HepG2 (cell line): Measurements from ENCODE around the gene ANKRD66. TPM values are rescaled to one million over a fixed set of nuclear protein-coding genes. Genes with fewer than 3 reads are reported as not detected.

ENCODE experiments used
- ATAC-seq: fragments of 200-7000 bp; cut with Tn5 transposase; 3 replicates; pipeline ENCODE4 v1.9.1; 2020; ENCODE audit warnings: mild to moderate bottlenecking, moderate library complexity
- BruUV-seq: library from RNA; stranded (reverse); fragments of 400-500 nt; replicated peaks from 2 replicates; lab custom pipeline; 2021; lab: Mats Ljungman, UMichigan
- CTCF ChIA-PET: fragments of 300-600 bp; formaldehyde crosslinking; extraction: SDS; loops from one replicate; lab custom pipeline; 2021; ENCODE audit warnings: low total read pairs, inconsistent platforms, low intra/inter-chr PET ratio; lab: Yijun Ruan, JAX
- POLR2A ChIA-PET: fragments of 350-600 bp; sonication (Branson Sonifier 250); formaldehyde crosslinking; loops from one replicate; lab custom pipeline; 2020; ENCODE audit warnings: antibody characterized with exemption, inconsistent platforms; lab: Yijun Ruan, JAX
- DNase-seq: peaks from one replicate; pipeline ENCODE4 v3.0.0-alpha.2; 2015; ENCODE audit warnings: low spot score
- FAIRE-seq: peaks from 3 replicates; lab custom pipeline; 2011; peaks lifted over from hg19 to GRCh38; lab: Jason Lieb, UNC
- H2AFZ ChIP-seq: one replicate; pipeline ENCODE4 v1.6.1; 2011; ENCODE audit warnings: low read length, inconsistent platforms
- H3K27ac ChIP-seq: fragments of 300-600 bp; 3 replicates; pipeline ENCODE4 v1.8.0; 2011; ENCODE audit warnings: mixed run types, mild to moderate bottlenecking, mixed read lengths, low read length, inconsistent platforms; ENCODE audit not compliant: insufficient read depth; ENCODE audit errors: extremely low read length
- H3K27me3 ChIP-seq, 2 experiments: fragments of 200-600 bp in 1 of 2; 2 replicates in 1 of 2; 3 replicates in 1 of 2; pipeline versions ENCODE4 v1.6.0 to v1.8.0; 2011; ENCODE audit warnings: low read length in 2 of 2, mild to moderate bottlenecking in 2 of 2, moderate library complexity in 2 of 2, inconsistent platforms in 1 of 2; ENCODE audit not compliant: insufficient read depth in 2 of 2, control insufficient read depth in 1 of 2
- H3K36me3 ChIP-seq, 2 experiments: fragments of 200-600 bp in 1 of 2; replicated peaks in 1 of 2; 2 replicates in 1 of 2; 3 replicates in 1 of 2; pipeline versions ENCODE4 v1.5.1 to v1.8.0; 2011; ENCODE audit warnings: low read length in 2 of 2, inconsistent platforms in 1 of 2; ENCODE audit not compliant: insufficient read depth in 2 of 2, control insufficient read depth in 1 of 2
- H3K4me1 ChIP-seq: 2 replicates; pipeline ENCODE4 v1.5.1; 2012; ENCODE audit warnings: low read length, inconsistent platforms; ENCODE audit not compliant: insufficient read depth
- H3K4me2 ChIP-seq: 2 replicates; pipeline ENCODE4 v1.6.0; 2011; ENCODE audit warnings: low read depth, low read length, inconsistent platforms
- H3K4me3 ChIP-seq, 3 experiments: fragments of 200-600 bp in 1 of 3; sonication (generic), shearing (Covaris generic) in 1 of 3; replicated peaks in 1 of 3; 2 replicates each; pipeline ENCODE4 v1.5.1; 2011 to 2016; ENCODE audit warnings: low read length in 3 of 3, inconsistent platforms in 2 of 3, low read depth in 2 of 3, mild to moderate bottlenecking in 2 of 3, control low read depth in 1 of 3, mixed read lengths in 1 of 3; ENCODE audit not compliant: insufficient read depth in 1 of 3
- H3K79me2 ChIP-seq: one replicate; pipeline ENCODE4 v1.6.1; 2011; ENCODE audit warnings: low read length, inconsistent platforms; ENCODE audit not compliant: insufficient read depth
- H3K9ac ChIP-seq: 2 replicates; pipeline ENCODE4 v1.6.0; 2011; ENCODE audit warnings: mild to moderate bottlenecking, low read depth, low read length, inconsistent platforms; ENCODE audit not compliant: insufficient read depth
- H3K9me3 ChIP-seq: 2 replicates; pipeline ENCODE4 v1.5.1; 2012; ENCODE audit warnings: mild to moderate bottlenecking, low read length
- H4K20me1 ChIP-seq: 2 replicates; pipeline ENCODE4 v1.6.0; 2011; ENCODE audit warnings: inconsistent platforms, mild to moderate bottlenecking, low read length, moderate library complexity; ENCODE audit not compliant: insufficient read depth
- ARID3A ChIP-seq: IDR thresholded peaks from 2 replicates; pipeline ENCODE4 v1.6.1; 2012; ENCODE audit warnings: low read depth, low read length, improper control_type of control experiment
- ATF1 ChIP-seq: IDR thresholded peaks from 2 replicates; pipeline ENCODE4 v1.6.1; 2016; ENCODE audit warnings: mild to moderate bottlenecking, control low read depth
- CEBPG ChIP-seq: IDR thresholded peaks from 2 replicates; pipeline ENCODE4 v1.6.1; 2016
- CTCF ChIP-seq: sonication (generic); formaldehyde crosslinking; IDR thresholded peaks from 2 replicates; pipeline ENCODE4 v1.5.0; 2020; ENCODE audit warnings: mild to moderate bottlenecking, missing genetic modification reagents, moderate library complexity
- ELF3 ChIP-seq: IDR thresholded peaks from 2 replicates; pipeline ENCODE4 v1.6.1; 2016; ENCODE audit warnings: missing genetic modification reagents, missing compliant biosample characterization
- ISX ChIP-seq: sonication (generic); formaldehyde crosslinking; conservative IDR thresholded peaks from 2 replicates; pipeline ENCODE4 v1.5.0; 2020; ENCODE audit warnings: missing genetic modification reagents
- MIXL1 ChIP-seq: IDR thresholded peaks from 2 replicates; pipeline ENCODE4 v1.6.1; 2016
- NCOR1 ChIP-seq: fragments of 200-600 bp; sonication (generic); IDR thresholded peaks from 2 replicates; pipeline ENCODE4 v1.7.0; 2017; ENCODE audit warnings: antibody characterized with exemption, low read length, borderline replicate concordance
- PRMT3 ChIP-seq: sonication (generic); formaldehyde crosslinking; IDR thresholded peaks from 2 replicates; pipeline ENCODE4 v1.8.1; 2022; ENCODE audit warnings: low read depth, mild to moderate bottlenecking, moderate library complexity, missing genetic modification reagents, borderline replicate concordance
- RAD21 ChIP-seq: fragments of 450-650 bp; formaldehyde crosslinking; IDR thresholded peaks from 2 replicates; pipeline ENCODE4 v1.5.0; 2020; ENCODE audit warnings: mild to moderate bottlenecking
- RBM22 ChIP-seq: fragments of 200-400 bp; formaldehyde crosslinking; optimal IDR thresholded peaks from 2 replicates; pipeline ENCODE3; 2017; ENCODE audit warnings: mild to moderate bottlenecking, low read length, moderate library complexity
- SMC3 ChIP-seq: IDR thresholded peaks from 2 replicates; pipeline ENCODE4 v1.6.1; 2011; ENCODE audit warnings: low read length, improper control_type of control experiment
- STAG1 ChIP-seq: sonication (generic); formaldehyde crosslinking; IDR thresholded peaks from 2 replicates; pipeline ENCODE4 v1.4.0; 2020; ENCODE audit warnings: missing genetic modification reagents
- ZBTB33 ChIP-seq: sonication (generic); formaldehyde crosslinking; IDR thresholded peaks from 2 replicates; pipeline ENCODE4 v1.4.0; 2020; ENCODE audit warnings: missing genetic modification reagents
- ZMYM4 ChIP-seq: sonication (generic); formaldehyde crosslinking; IDR thresholded peaks from 2 replicates; pipeline ENCODE4 v1.8.1; 2023; ENCODE audit warnings: mild to moderate bottlenecking, missing genetic modification reagents
- ZNF24 ChIP-seq: fragments of 450-650 bp; IDR thresholded peaks from 2 replicates; pipeline ENCODE4 v1.6.1; 2017; ENCODE audit warnings: antibody characterized with exemption, mild to moderate bottlenecking
- ZNF264 ChIP-seq: sonication (generic); formaldehyde crosslinking; IDR thresholded peaks from 2 replicates; pipeline ENCODE4 v1.4.0; 2020; ENCODE audit warnings: missing genetic modification reagents
- ZNF30 ChIP-seq: sonication (generic); formaldehyde crosslinking; IDR thresholded peaks from 2 replicates; pipeline ENCODE4 v1.5.0; 2020; ENCODE audit warnings: mild to moderate bottlenecking, missing genetic modification reagents
- ZNF329 ChIP-seq: sonication (generic); formaldehyde crosslinking; IDR thresholded peaks from 2 replicates; pipeline ENCODE4 v1.9.0; 2021; ENCODE audit warnings: low read depth, mild to moderate bottlenecking, missing genetic modification reagents
- ZNF547 ChIP-seq: sonication (generic); formaldehyde crosslinking; IDR thresholded peaks from 2 replicates; pipeline ENCODE4 v1.5.1; 2020; ENCODE audit warnings: mild to moderate bottlenecking, missing genetic modification reagents
- WGBS: methylation state at CpG from one replicate; pipeline ENCODE4 v1.1.6; 2017; ENCODE audit warnings: low lambda C conversion rate; 5-methylcytosine and 5-hydroxymethylcytosine counted together
- in situ Hi-C: cut with HindIII; loops from 2 replicates; pipeline ENCODE4 v1.10.0; 2017; ENCODE audit warnings: low pct_unique_long_range_greater_than_20kb; ENCODE audit not compliant: extremely low pct_ligation_motif_present
- intact Hi-C: fragments of 100-400 bp; cut with micrococcal nuclease; formaldehyde crosslinking; loops from one replicate; pipeline ENCODE4 v1.10.0; 2022; ENCODE audit not compliant: unreplicated experiment
- polyA plus RNA-seq, 8 experiments: library from polyadenylated mRNA; depleted of rRNA in 3 of 8; stranded (reverse) in 7 of 8; unstranded in 1 of 8; fragments of >200 nt; fragmentation: Illumina TruSeq in 4 of 8; extraction: Trizol in 4 of 8; gene quantifications; 2 replicates each; pipeline versions ENCODE4 v1.2.1 to v1.2.3, GENCODE V29; 2011 to 2016; ENCODE audit warnings: low read depth in 4 of 8, missing spikeins in 1 of 8, mixed read lengths in 1 of 8; ENCODE audit not compliant: insufficient read depth in 1 of 8
- total RNA-seq, 5 experiments: library from RNA; depleted of rRNA; stranded (reverse); fragments of >200 nt; fragmentation: Illumina TruSeq; extraction: Trizol; gene quantifications; 2 replicates each; pipeline ENCODE4 v1.2.3, GENCODE V29; 2016; ENCODE audit warnings: low read depth in 1 of 5

Gene ANKRD66
- total and polyA plus RNA-seq, 2 of the 13 experiments (the other 11 are each of a cell fraction or from before 2014, with no cell fraction given), result not detected

- no peaks in the 10 kb centered on the region for H3K9me3 ChIP-seq
- 30% methylated on average over 6 of the region's 6 CpGs for WGBS
- H3K4me1 ChIP-seq, result no peaks in the 10 kb centered on the region
- H2AFZ ChIP-seq, result no peak overlapping the region
- H3K4me3 ChIP-seq, result no peak overlapping the region
- intact Hi-C loops (loop anchor here (1.0 to 10.0 kb wide), 7 partner anchors 47 to 691 kb away; partner anchors contain the start of gene TDRD6), in situ Hi-C loops (no loop called here)
- no peaks in the 10 kb centered on the region for H3K27me3 ChIP-seq
- no peak overlapping the region for H3K4me2 ChIP-seq
- DNase-seq, result peak; percentile 67
- H3K36me3 ChIP-seq, result no peaks in the 10 kb centered on the region
- POLR2A ChIA-PET, result no interaction called here
- BruUV-seq, result no TSS peak
- FAIRE-seq, result no peak
- TF ChIP-seq ZNF547 (CRISPR knock-in tag), result no peak
- peak; percentile 81 for TF ChIP-seq SMC3
- no peak for TF ChIP-seq ISX
- TF ChIP-seq NCOR1, result no peak
- TF ChIP-seq ATF1 (CRISPR knock-in tag), result no peak
- no peak for TF ChIP-seq CEBPG (CRISPR knock-in tag)
- no peak for TF ChIP-seq ZMYM4 (CRISPR knock-in tag)
- TF ChIP-seq ARID3A, result peak; percentile 83; the same call in 1 of the 2 replicates
- no peak for TF ChIP-seq ZNF264 (CRISPR knock-in tag)
- peak; percentile 76 for TF ChIP-seq CTCF (CRISPR knock-in tag)
- peak; percentile 67; the same call in 1 of the 2 replicates for TF ChIP-seq MIXL1
- peak; percentile 50 for TF ChIP-seq RAD21 (CRISPR knock-in tag)
- no peak for TF ChIP-seq PRMT3 (CRISPR knock-in tag)
- TF ChIP-seq ELF3 (CRISPR knock-in tag), result no peak
- TF ChIP-seq STAG1 (CRISPR knock-in tag), result peak; percentile 64
- TF ChIP-seq ZBTB33 (CRISPR knock-in tag), result no peak
- no peak for TF ChIP-seq RBM22
- TF ChIP-seq ZNF30 (CRISPR knock-in tag), result no peak
- 0 out of 2 replicates have a peak, but pooled peaks have one; percentile 12 for TF ChIP-seq ZNF24
- TF ChIP-seq ZNF329, result no peak
- no peak overlapping the region for H3K27ac ChIP-seq
- H3K9ac ChIP-seq, result no peak overlapping the region
- no peaks in the 10 kb centered on the region for H4K20me1 ChIP-seq
- peak; percentile 83 for ATAC-seq
- no peaks in the 10 kb centered on the region for H3K79me2 ChIP-seq
- CTCF ChIA-PET, result interaction anchor here (1.0 to 1.5 kb wide), 4 partner anchors 266 to 560 kb away, joined by 4 to 6 read pairs (median 6); no protein-coding TSS in a partner anchor
These were observed 35.0 kb downstream of the ANKRD66 start for GRCh38 chr6:46781478-46782378.
